ENCODE results near the gene DPCD.

Gene DPCD

DNA sequence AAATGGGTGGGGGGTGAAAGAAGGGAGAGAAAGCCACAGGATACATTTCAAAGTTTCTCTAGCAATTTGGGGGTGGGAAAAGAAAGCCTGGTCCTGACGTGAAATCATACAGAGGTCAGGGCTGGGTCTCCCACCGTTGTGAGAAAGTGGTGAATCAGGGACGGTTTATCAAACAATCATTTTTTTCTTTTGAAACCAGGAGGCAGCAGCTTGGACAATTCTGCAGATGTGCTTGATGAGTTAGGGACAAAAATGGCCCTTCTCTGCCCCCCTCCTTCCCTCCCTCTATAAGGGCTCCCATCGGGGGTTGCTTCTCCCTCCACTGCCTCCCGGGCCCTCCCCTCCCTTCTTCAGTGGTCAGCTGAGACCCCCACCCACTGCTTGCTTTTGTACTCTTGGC lies 63.2 kb downstream of the DPCD start:
- Mint-ChIP-seq H3K36me3 (ENCODE audit: insufficient read depth) (peaks cover 16% of the 10 kb centered on the region), H3K27ac (no peak overlapping the region)
- ATAC-seq (replicated peaks) = no peak

DNA sequence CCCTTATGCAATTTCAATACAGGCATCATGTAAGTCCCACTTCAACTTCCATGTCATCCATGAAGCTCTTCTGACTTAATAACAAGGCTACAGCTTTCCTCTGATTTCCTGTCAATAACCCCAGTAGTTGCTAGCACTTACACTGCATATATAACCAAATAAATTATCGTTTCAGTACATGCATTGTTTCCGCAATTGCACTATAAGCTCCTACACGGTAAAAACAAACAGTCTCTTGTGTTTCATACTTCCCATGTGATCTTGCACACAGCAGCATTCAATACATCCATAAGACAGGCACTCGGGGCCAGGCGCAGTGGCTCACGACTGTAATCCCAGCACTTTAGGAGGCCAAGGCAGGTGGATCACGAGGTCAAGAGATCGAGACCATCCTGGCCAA lies 65.4 kb downstream of the DPCD start:
- ATAC-seq (replicated peaks) (no peak), DNase-seq (no peak)
- Mint-ChIP-seq H3K4me3 (no peak overlapping the region), H3K27me3 (no peaks in the 10 kb centered on the region), H3K27ac (no peak overlapping the region), H3K4me1 (ENCODE audit: low read depth in 2 of 2) (peaks cover 15 to 29% of the 10 kb centered on the region in 2 donors), H3K9me3 (no peaks in the 10 kb centered on the region), H3K36me3 (ENCODE audit: insufficient read depth) (peaks cover 17% of the 10 kb centered on the region)

More for the DNA sequence above, 63.2 kb downstream of the DPCD start:
- no peak for DNase-seq
- H3K4me1 Mint-ChIP-seq (ENCODE audit: low read depth in 2 of 2) = peaks cover 15 to 17% of the 10 kb centered on the region in 2 donors
- no peak overlapping the region for H3K4me3 Mint-ChIP-seq
- H3K27me3 Mint-ChIP-seq = no peaks in the 10 kb centered on the region
- H3K9me3 Mint-ChIP-seq = no peaks in the 10 kb centered on the region

DNA sequence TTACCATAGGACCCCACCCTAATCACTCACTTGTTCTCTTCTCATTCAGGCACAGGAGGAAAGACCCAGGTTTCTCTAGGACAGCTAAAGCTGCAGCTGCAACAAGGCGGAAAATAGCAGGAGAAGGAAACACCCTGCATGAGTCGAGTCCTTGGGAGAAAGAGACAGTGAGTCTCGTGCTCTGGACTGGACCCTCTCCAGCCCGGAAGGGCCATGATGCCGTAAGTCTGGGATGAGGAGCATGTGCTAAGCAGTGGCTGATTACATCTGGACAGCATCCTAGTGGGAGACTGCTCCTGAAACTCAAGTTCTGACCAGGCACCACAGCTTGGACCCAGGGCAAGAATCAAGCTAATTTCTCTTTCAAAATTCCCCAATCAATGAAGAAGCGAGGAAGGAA lies 67.4 kb downstream of the DPCD start:
- DNase-seq (no peak), ATAC-seq (replicated peaks) (no peak)
- Mint-ChIP-seq H3K36me3 (ENCODE audit: insufficient read depth) (peaks cover 28% of the 10 kb centered on the region), H3K4me3 (no peak overlapping the region), H3K4me1 (ENCODE audit: low read depth in 2 of 2) (peaks cover 8 to 26% of the 10 kb centered on the region in 2 donors), H3K27ac (peak overlapping the region in 1 of 2 donors; percentile 53), H3K27me3 (no peaks in the 10 kb centered on the region), H3K9me3 (no peaks in the 10 kb centered on the region)

DNA sequence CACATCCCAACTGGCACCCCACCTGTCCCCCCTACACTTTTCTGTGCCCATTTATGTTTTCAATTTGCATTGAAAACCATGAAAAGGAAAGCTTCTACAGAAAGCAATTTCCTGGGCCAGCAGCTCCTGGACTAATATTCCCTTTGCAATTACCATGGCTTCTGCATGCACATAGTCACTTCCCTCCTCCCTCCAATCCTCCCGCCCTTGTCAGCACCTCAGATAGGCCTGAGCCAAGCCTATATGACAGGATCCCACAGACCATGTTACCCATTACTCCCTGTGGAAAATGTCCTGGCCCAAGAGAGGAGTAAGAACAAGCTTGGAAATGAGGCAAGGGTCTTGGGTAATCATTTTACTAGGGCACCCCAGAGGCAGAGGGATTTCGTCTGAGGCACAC lies 68.8 kb downstream of the DPCD start:
- no peak for DNase-seq
- H3K9me3 Mint-ChIP-seq = no peaks in the 10 kb centered on the region
- ATAC-seq (replicated peaks) = no peak
- peaks cover 28% of the 10 kb centered on the region for H3K36me3 Mint-ChIP-seq (ENCODE audit: insufficient read depth)
- H3K4me3 Mint-ChIP-seq = no peak overlapping the region
- H3K27me3 Mint-ChIP-seq = no peaks in the 10 kb centered on the region
- peak overlapping the region in 1 of 2 donors; percentile 61 for H3K27ac Mint-ChIP-seq
- H3K4me1 Mint-ChIP-seq (ENCODE audit: low read depth in 2 of 2) = peaks cover 9 to 29% of the 10 kb centered on the region in 2 donors

DNA sequence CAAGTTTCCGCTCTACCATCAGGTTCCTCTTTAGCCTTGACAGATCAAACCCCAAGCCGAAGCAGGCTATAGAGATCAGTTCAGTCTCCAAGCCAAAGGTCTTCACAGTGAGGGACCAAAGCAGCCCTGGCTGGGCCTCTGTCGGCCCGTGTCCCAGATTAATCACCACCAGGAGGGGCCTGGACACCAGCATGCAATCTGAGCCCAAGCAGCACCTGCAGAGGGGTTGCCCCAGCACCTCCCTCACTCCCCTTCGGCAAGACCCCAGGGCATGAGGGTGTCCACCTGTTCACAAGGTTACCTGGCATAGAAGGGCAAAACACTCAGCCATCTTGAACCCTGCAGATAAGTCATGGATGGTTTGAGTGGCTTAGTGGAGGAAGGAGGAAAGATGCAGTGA lies 70.9 kb downstream of the DPCD start:
- Mint-ChIP-seq H3K27me3 (no peaks in the 10 kb centered on the region), H3K4me1 (ENCODE audit: low read depth in 2 of 2) (peaks cover 13 to 29% of the 10 kb centered on the region in 2 donors), H3K27ac (peak overlapping the region in 1 of 2 donors; percentile 15), H3K9me3 (no peaks in the 10 kb centered on the region), H3K4me3 (no peak overlapping the region), H3K36me3 (ENCODE audit: insufficient read depth) (peaks cover 38% of the 10 kb centered on the region)
- DNase-seq = no peak
- ATAC-seq (replicated peaks) = no peak
